Measurements from ENCODE around the gene IER5L. TPM values are rescaled to one million over a fixed set of nuclear protein-coding genes. Genes with fewer than 3 reads are reported as not detected.

The IER5L gene
- total RNA-seq, 1 donor from 2014 or later = 5.2 TPM

DNA sequence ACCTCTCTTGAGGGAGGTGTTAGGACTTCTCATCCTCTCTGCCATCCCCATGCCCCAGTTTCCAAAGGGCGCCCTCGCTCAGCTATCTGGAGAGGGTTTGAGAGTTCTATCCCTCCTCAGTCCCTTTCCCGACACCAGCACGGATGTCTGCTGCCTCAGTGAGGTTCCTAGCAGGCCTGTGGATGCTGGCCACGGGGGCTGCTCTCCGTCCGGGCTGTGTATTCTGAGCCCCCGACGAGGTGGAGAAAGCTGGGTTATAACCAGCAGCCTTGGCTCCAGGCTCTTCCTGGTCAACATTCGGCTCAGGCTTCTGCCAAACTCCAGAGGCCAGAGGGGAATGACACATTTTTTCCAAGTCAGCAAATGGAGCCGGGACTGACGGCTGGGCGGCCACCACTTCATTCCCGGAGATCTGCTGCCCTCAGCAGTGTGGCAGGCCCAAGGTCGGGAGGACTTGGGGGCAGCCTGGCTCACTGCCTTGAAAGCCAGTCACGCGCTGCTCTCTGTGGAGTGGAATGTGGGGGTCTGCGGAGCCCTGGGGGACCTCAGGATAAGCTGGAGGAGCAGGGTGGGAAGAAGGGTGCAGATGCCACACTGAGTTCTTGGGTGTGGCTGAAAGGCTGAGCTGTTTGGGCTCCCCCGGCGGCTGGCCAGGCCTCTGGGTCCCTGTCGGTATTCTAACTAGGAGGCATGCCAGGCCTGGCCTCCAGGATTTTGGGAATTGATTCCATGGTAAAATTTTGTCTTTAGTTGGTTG, 39.4 kb downstream of the IER5L start:
- TF ChIP-seq, protein P1, sequence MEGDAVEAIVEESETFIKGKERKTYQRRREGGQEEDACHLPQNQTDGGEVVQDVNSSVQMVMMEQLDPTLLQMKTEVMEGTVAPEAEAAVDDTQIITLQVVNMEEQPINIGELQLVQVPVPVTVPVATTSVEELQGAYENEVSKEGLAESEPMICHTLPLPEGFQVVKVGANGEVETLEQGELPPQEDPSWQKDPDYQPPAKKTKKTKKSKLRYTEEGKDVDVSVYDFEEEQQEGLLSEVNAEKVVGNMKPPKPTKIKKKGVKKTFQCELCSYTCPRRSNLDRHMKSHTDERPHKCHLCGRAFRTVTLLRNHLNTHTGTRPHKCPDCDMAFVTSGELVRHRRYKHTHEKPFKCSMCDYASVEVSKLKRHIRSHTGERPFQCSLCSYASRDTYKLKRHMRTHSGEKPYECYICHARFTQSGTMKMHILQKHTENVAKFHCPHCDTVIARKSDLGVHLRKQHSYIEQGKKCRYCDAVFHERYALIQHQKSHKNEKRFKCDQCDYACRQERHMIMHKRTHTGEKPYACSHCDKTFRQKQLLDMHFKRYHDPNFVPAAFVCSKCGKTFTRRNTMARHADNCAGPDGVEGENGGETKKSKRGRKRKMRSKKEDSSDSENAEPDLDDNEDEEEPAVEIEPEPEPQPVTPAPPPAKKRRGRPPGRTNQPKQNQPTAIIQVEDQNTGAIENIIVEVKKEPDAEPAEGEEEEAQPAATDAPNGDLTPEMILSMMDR (IDR thresholded peaks at IDR 0.05; ENCODE audit: unreplicated experiment) = no peak
- Mint-ChIP-seq H3K36me3 (ENCODE audit: low read depth, unreplicated experiment) (peaks cover 18% of the 10 kb centered on the region), H3K27ac (ENCODE audit: unreplicated experiment) (peak overlapping the region; percentile 100), H3K9me3 (ENCODE audit: unreplicated experiment) (no peaks in the 10 kb centered on the region), H3K4me1 (ENCODE audit: unreplicated experiment) (peaks cover 47% of the 10 kb centered on the region), H3K27me3 (ENCODE audit: unreplicated experiment) (peaks cover 10% of the 10 kb centered on the region), H3K4me3 (ENCODE audit: unreplicated experiment) (peak overlapping the region; percentile 58)
- no peak for DNase-seq (ENCODE audit: low spot score)

DNA sequence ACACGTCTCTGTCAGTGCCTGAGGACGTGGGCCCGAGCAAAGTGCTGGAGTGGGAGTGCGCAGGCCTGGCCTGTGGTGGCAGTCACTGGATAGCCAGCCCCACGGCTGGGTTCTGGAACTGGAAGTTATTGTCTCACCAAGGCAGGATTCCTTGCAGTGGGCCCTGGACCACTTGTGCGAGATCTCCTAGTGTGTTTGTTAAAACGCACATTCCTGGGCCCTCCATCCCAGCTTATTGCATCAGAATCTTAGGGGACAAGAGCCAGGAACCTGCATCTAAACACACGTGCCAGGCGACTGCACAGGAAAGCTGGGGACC, 40.0 kb downstream of the IER5L start:
- Mint-ChIP-seq H3K4me1 (ENCODE audit: unreplicated experiment) (peaks cover 44% of the 10 kb centered on the region), H3K9me3 (ENCODE audit: unreplicated experiment) (no peaks in the 10 kb centered on the region), H3K36me3 (ENCODE audit: low read depth, unreplicated experiment) (peaks cover 21% of the 10 kb centered on the region), H3K27ac (ENCODE audit: unreplicated experiment) (no peak overlapping the region), H3K4me3 (ENCODE audit: unreplicated experiment) (no peak overlapping the region), H3K27me3 (ENCODE audit: unreplicated experiment) (peaks cover 10% of the 10 kb centered on the region)
- DNase-seq (ENCODE audit: low spot score) = no peak
- TF ChIP-seq, protein P1 (IDR thresholded peaks at IDR 0.05; ENCODE audit: unreplicated experiment) = no peak

DNA sequence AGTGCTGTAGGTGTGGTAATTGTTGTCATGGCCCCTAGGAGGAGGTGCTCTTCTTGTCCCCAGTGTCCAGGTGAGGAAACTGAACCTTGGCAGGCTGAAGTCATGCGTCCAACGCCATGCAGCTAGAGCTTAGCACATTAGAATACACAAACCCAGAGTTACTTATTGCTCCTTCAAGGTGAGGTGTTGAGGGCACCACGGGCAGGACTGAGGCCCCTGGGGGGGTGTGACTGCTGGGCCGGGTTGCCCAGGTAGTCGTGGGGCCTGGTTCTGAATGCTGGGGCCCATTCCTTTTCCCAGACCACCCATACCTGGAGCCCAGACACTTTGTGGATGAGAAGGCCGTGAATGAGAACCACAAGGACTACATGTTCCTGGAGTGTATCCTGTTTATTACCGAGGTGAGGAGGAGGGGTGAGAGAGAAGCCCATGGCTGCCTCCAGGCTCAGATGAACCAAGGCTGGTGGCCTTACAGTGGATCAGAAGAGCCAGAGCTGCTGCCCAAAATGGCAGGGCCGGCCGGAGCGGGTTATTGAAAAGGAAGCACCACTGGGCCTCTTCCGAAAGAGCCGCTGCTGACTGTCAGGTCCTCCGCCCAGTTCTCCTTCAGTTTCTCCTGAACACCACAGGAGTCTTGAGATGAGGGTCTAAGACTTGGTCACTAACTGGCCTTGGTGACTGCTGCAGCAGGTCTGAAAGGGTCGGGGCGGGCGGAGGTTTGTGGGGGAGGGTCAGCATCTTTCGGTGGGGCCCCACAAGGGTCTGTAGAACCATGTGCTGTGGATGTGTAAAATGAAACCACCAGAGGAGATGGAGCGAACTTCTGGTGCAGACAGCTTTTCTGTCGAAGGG, 40.5 kb downstream of the IER5L start:
- peaks cover 38% of the 10 kb centered on the region for H3K4me1 Mint-ChIP-seq (ENCODE audit: unreplicated experiment)

DNA sequence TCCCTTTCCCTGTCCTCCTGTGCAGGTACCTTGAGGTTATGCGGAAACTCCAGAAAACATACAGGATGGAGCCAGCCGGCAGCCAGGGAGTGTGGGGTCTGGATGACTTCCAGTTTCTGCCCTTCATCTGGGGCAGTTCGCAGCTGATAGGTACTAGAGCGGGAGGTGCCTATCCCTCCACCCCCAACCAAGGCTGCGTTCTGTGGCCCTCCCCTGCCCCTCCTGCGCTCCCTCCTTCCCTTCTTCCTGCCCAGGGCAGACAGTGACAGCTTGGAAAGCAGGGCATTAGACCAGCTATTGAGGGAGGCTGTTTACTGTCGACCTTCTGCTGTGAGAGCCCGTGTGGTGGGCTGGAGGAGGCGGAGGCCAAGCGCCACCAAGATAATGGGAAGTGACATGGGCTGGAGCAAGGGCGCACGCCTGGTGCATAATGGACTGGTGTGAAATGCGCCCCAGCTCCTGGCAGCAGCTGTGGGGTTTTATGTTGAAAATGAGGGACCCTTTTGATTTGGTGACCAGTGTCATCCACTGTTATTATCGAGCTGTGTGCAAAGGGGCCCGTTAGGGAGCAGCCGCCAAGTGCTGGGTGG, 41.5 kb downstream of the IER5L start:
- H3K4me1 Mint-ChIP-seq (ENCODE audit: unreplicated experiment) = peaks cover 29% of the 10 kb centered on the region
- no peak overlapping the region for H3K4me3 Mint-ChIP-seq (ENCODE audit: unreplicated experiment)
- TF ChIP-seq, protein P1 (IDR thresholded peaks at IDR 0.05; ENCODE audit: unreplicated experiment) = no peak
- H3K27me3 Mint-ChIP-seq (ENCODE audit: unreplicated experiment) = peaks cover 7% of the 10 kb centered on the region
- H3K9me3 Mint-ChIP-seq (ENCODE audit: unreplicated experiment) = no peaks in the 10 kb centered on the region
- peaks cover 21% of the 10 kb centered on the region for H3K36me3 Mint-ChIP-seq (ENCODE audit: low read depth, unreplicated experiment)
- H3K27ac Mint-ChIP-seq (ENCODE audit: unreplicated experiment) = no peak overlapping the region
- no peak for DNase-seq (ENCODE audit: low spot score)

More for the DNA sequence above, 40.5 kb downstream of the IER5L start:
- TF ChIP-seq, protein P1 (IDR thresholded peaks at IDR 0.05; ENCODE audit: unreplicated experiment) = no peak
- DNase-seq (ENCODE audit: low spot score) = no peak
- no peak overlapping the region for H3K4me3 Mint-ChIP-seq (ENCODE audit: unreplicated experiment)
- peaks cover 21% of the 10 kb centered on the region for H3K36me3 Mint-ChIP-seq (ENCODE audit: low read depth, unreplicated experiment)
- H3K9me3 Mint-ChIP-seq (ENCODE audit: unreplicated experiment) = no peaks in the 10 kb centered on the region
- peaks cover 10% of the 10 kb centered on the region for H3K27me3 Mint-ChIP-seq (ENCODE audit: unreplicated experiment)
- peak overlapping the region; percentile 18 for H3K27ac Mint-ChIP-seq (ENCODE audit: unreplicated experiment)
